B cell (primary cell): ENCODE measurements around the gene FBXO48. TPM values are rescaled to one million over a fixed set of nuclear protein-coding genes. Genes with fewer than 3 reads are reported as not detected.
"Not testable (repeated sequence)": the region's sequence is repeated elsewhere in the genome, so short reads cannot be mapped to it uniquely, and the experiment has no call there.

ENCODE experiments used
- ATAC-seq: fragments of 200-7000 bp; cut with Tn5 transposase; one replicate; pipeline ENCODE4 v1.10.0; 2021; ENCODE audit warnings: low read depth, mild to moderate bottlenecking, moderate number of reproducible peaks, moderate library complexity
- CTCF ChIA-PET: fragments of 350-600 bp; sonication (Branson Sonifier 250); formaldehyde crosslinking; loops from one replicate; lab custom pipeline; 2021; ENCODE audit warnings: antibody characterized with exemption, inconsistent platforms; lab: Charles Lee
- POLR2A ChIA-PET: fragments of 350-600 bp; sonication (Branson Sonifier 250); formaldehyde crosslinking; loops from one replicate; lab custom pipeline; 2021; ENCODE audit warnings: antibody characterized with exemption; lab: Charles Lee
- DNase-seq: peaks from one replicate; pipeline ENCODE4 v3.0.0; 2013
- H2AFZ ChIP-seq: 2 replicates; pipeline ENCODE4 v1.6.1; 2012; ENCODE audit warnings: mild to moderate bottlenecking, low read depth, low read length; ENCODE audit not compliant: insufficient read depth, poor library complexity, severe bottlenecking
- H3K27ac ChIP-seq, 2 donors: 1 replicate in 1 of 2; 2 replicates in 1 of 2; pipeline ENCODE4 v1.5.1; 2012 to 2013; ENCODE audit warnings: low read length in 2 of 2, mild to moderate bottlenecking in 2 of 2, moderate library complexity in 1 of 2
- H3K27me3 ChIP-seq, 4 experiments: fragments of 200-600 bp in 1 of 4; sonication (generic) in 1 of 4; replicated peaks in 1 of 4; 1 replicate in 2 of 4; 2 replicates in 2 of 4; pipeline versions ENCODE4 v1.6.1 to v1.7.0; 2013 to 2016; ENCODE audit warnings: low read length in 3 of 4, mild to moderate bottlenecking in 2 of 4, mixed read lengths in 1 of 4, moderate library complexity in 1 of 4; ENCODE audit not compliant: insufficient read depth in 4 of 4, control insufficient read depth in 3 of 4; ENCODE audit errors: control extremely low read depth in 1 of 4
- H3K36me3 ChIP-seq, 2 experiments: replicated peaks in 1 of 2; 1 replicate in 1 of 2; 2 replicates in 1 of 2; pipeline versions ENCODE4 v1.6.1 to v1.7.1; 2013; ENCODE audit warnings: low read length in 1 of 2; ENCODE audit not compliant: insufficient read depth in 2 of 2, control insufficient read depth in 1 of 2; ENCODE audit errors: control extremely low read depth in 1 of 2, extremely low read depth in 1 of 2
- H3K4me1 ChIP-seq, 2 donors: fragments of 200-600 bp in 1 of 2; sonication (generic) in 1 of 2; 1 replicate in 1 of 2; 2 replicates in 1 of 2; pipeline versions ENCODE4 v1.5.1 to v1.6.1; 2013 to 2017; ENCODE audit warnings: low read length in 2 of 2; ENCODE audit not compliant: control insufficient read depth in 2 of 2, insufficient read depth in 2 of 2
- H3K4me2 ChIP-seq: replicated peaks from 2 replicates; pipeline ENCODE3; 2012; ENCODE audit warnings: mild to moderate bottlenecking, low read depth, low read length; ENCODE audit not compliant: poor library complexity, severe bottlenecking
- H3K4me3 ChIP-seq, 5 experiments: fragments of 200-600 bp in 1 of 5; sonication (generic) in 1 of 5; 1 replicate in 3 of 5; 2 replicates in 2 of 5; pipeline versions ENCODE4 v1.5.1 to v1.7.0; 2011 to 2016; ENCODE audit warnings: low read length in 4 of 5, mild to moderate bottlenecking in 4 of 5, low read depth in 2 of 5, control low read depth in 1 of 5, moderate library complexity in 1 of 5; ENCODE audit not compliant: insufficient read depth in 1 of 5; ENCODE audit errors: control extremely low read depth in 1 of 5, extremely low read depth in 1 of 5
- H3K79me2 ChIP-seq: fragments of 200-600 bp; sonication (generic); one replicate; pipeline ENCODE4 v1.6.0; 2016; ENCODE audit warnings: low read length; ENCODE audit not compliant: control insufficient read depth, insufficient read depth
- H3K9ac ChIP-seq: fragments of 200-600 bp; sonication (generic); 2 replicates; pipeline ENCODE4 v1.6.1; 2017; ENCODE audit warnings: mild to moderate bottlenecking, low read length, moderate library complexity
- H3K9me3 ChIP-seq, 3 donors: one replicate each; pipeline versions ENCODE4 v1.6.1 to v1.7.1; 2013; ENCODE audit warnings: low read length in 2 of 3; ENCODE audit not compliant: control insufficient read depth in 2 of 3, insufficient read depth in 1 of 3; ENCODE audit errors: control extremely low read depth in 1 of 3
- H4K20me1 ChIP-seq: 2 replicates; pipeline ENCODE4 v1.6.0; 2012; ENCODE audit warnings: mild to moderate bottlenecking, low read length; ENCODE audit not compliant: insufficient read depth, control insufficient read depth, poor library complexity, severe bottlenecking
- H3K27ac Mint-ChIP-seq: one replicate; pipeline ENCODE4 v1.8.0; 2021; ENCODE audit warnings: mixed read lengths
- H3K27me3 Mint-ChIP-seq: one replicate; pipeline ENCODE4 v1.8.0; 2021; ENCODE audit warnings: mixed read lengths
- H3K4me1 Mint-ChIP-seq: one replicate; pipeline ENCODE4 v1.8.0; 2021; ENCODE audit warnings: mixed read lengths
- H3K4me3 Mint-ChIP-seq: one replicate; pipeline ENCODE4 v1.8.0; 2021; ENCODE audit warnings: mixed read lengths
- H3K9me3 Mint-ChIP-seq: one replicate; pipeline ENCODE4 v1.8.0; 2022; ENCODE audit warnings: mixed read lengths; ENCODE audit not compliant: insufficient read depth
- EZH2 ChIP-seq: IDR thresholded peaks from 2 replicates; pipeline ENCODE4 v1.6.1; 2012; ENCODE audit warnings: borderline replicate concordance, low read depth, mild to moderate bottlenecking, moderate library complexity, low read length; ENCODE audit not compliant: insufficient read depth, poor library complexity, severe bottlenecking
- WGBS: methylation state at CpG from one replicate; pipeline ENCODE4 v1.1.5; 2013; ENCODE audit warnings: missing lambda C conversion rate; ENCODE audit not compliant: insufficient coverage; 5-methylcytosine and 5-hydroxymethylcytosine counted together
- intact Hi-C: fragments of 100-400 bp; cut with micrococcal nuclease; formaldehyde crosslinking; loops from one replicate; pipeline ENCODE4 v1.10.0; 2022
- polyA plus RNA-seq: library from polyadenylated mRNA; depleted of rRNA; stranded (reverse); fragments of >200 nt; gene quantifications from 2 replicates; pipeline ENCODE4 v1.2.3, GENCODE V29; 2012
- total RNA-seq, 2 donors: library from RNA; stranded (reverse); fragments of 120-200 nt in 1 of 2; gene quantifications; 1 replicate in 1 of 2; 2 replicates in 1 of 2; pipeline versions ENCODE4 v1.2.3 to v1.2.4, GENCODE V29; 2013 to 2022
- TF ChIP-seq, protein P1 (sequence below): fragments of 200-600 bp; IDR thresholded peaks from one replicate; pipeline ENCODE4 v1.8.0; 2022; ENCODE audit warnings: antibody characterized with exemption, mild to moderate bottlenecking

FBXO48 gene
- total and polyA plus RNA-seq, 2 donors (not counting 1 experiment from before 2014, with no cell fraction given): 1.5 to 3.2 TPM

DNA sequence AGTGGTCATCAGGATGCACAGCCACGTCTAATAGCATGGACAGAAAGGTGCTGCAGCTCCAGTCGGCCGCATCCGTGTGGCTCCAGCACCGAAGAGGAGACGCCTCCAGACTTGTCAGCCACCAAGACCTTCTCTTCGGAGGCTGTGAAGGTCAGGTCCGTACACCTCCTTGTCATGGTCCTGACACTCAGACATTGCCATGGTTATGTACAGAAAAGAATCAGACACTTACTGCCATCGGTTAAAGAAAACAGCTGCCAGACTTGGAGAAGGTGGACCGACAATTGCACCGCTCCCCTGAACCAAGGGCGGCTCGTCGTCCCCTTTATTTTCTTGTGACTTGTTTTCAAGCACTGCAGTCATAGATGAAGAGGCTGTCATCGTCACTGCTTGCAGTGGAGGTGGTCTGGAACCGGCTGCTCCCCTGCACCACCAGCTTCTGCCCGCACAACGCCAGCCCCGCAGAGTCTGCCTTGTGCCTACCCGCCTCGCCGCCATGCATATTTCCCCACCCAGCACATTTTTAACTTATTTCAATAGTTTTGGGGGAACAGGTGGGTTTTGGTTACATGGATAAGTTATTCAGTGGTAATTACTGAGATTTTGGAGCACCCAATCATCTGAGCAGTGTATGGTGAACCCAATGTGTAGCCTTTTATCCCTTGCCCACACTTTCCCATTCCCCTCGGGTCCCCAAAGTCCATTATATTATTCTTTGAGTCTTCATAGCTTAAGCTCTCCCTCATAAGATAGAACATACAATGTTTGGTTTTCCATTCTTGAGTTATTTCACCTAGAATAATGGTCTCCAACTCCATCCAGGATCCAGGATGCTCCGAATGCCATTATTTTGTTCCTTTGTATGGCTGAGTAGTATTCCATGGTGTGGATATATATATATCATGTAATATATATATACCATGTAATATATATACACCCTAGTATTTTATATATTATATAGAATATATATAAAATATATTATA, 18.1 kb downstream of the FBXO48 start:
- H4K20me1 ChIP-seq: no peaks in the 10 kb centered on the region
- Mint-ChIP-seq H3K27ac (no peak overlapping the region), H3K27me3 (no peaks in the 10 kb centered on the region), H3K4me3 (no peak overlapping the region), H3K9me3 (peaks cover 4% of the 10 kb centered on the region), H3K4me1 (no peaks in the 10 kb centered on the region)
- POLR2A ChIA-PET: no interaction called here
- H2AFZ ChIP-seq: no peak overlapping the region
- H3K79me2 ChIP-seq: no peaks in the 10 kb centered on the region
- no peaks in the 10 kb centered on the region for H3K4me1 ChIP-seq
- ATAC-seq (peak; percentile 53), DNase-seq (no peak)
- no peak overlapping the region for H3K4me3 ChIP-seq
- no peak overlapping the region for H3K27ac ChIP-seq
- no peaks in the 10 kb centered on the region for H3K27me3 ChIP-seq
- CTCF ChIA-PET: no interaction called here
- peaks cover 0 to 23% (median 0%) of the 10 kb centered on the region in 3 donors for H3K9me3 ChIP-seq
- intact Hi-C loops: no loop called here
- H3K4me2 ChIP-seq: no peak overlapping the region
- no peak overlapping the region for H3K9ac ChIP-seq
- 98% methylated on average over 14 of the region's 24 CpGs for WGBS
- TF ChIP-seq, protein P1, sequence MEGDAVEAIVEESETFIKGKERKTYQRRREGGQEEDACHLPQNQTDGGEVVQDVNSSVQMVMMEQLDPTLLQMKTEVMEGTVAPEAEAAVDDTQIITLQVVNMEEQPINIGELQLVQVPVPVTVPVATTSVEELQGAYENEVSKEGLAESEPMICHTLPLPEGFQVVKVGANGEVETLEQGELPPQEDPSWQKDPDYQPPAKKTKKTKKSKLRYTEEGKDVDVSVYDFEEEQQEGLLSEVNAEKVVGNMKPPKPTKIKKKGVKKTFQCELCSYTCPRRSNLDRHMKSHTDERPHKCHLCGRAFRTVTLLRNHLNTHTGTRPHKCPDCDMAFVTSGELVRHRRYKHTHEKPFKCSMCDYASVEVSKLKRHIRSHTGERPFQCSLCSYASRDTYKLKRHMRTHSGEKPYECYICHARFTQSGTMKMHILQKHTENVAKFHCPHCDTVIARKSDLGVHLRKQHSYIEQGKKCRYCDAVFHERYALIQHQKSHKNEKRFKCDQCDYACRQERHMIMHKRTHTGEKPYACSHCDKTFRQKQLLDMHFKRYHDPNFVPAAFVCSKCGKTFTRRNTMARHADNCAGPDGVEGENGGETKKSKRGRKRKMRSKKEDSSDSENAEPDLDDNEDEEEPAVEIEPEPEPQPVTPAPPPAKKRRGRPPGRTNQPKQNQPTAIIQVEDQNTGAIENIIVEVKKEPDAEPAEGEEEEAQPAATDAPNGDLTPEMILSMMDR: no peak
- no peak for TF ChIP-seq EZH2
- no peaks in the 10 kb centered on the region for H3K36me3 ChIP-seq

DNA sequence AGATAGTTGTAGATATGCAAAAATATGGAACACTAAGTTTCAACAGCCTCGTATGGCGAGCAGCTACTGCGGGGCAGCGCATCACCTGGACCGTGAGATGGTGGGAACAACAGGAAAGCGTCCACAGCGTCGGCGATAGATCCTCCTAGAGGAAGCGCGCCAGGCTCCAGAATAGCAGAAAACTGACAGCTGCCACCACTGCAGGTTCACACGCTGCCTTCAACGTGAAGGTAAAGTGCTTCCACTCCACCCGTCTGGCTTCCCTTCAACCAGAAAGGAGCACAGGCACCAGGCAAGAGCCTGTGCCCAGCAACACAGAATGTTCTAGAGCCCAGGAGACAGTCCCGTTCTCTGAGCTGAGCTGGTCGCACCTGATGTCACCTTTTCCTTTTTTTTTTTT, 20.0 kb downstream of the FBXO48 start:
- intact Hi-C loops: no loop called here
- H4K20me1 ChIP-seq: no peaks in the 10 kb centered on the region
- ATAC-seq (no peak), DNase-seq (no peak)
- no peak overlapping the region for H3K4me2 ChIP-seq
- no peaks in the 10 kb centered on the region for H3K79me2 ChIP-seq
- ChIA-PET CTCF (no interaction called here), POLR2A (interaction anchor here (0.6 kb wide), 2 partner anchors 291 to 355 kb away, joined by 4 to 8 read pairs; no protein-coding TSS in a partner anchor)
- H2AFZ ChIP-seq: no peak overlapping the region
- 92% methylated on average over 16 of the region's 16 CpGs for WGBS
- Mint-ChIP-seq H3K9me3 (peaks cover 4% of the 10 kb centered on the region), H3K4me1 (no peaks in the 10 kb centered on the region), H3K4me3 (no peak overlapping the region), H3K27ac (no peak overlapping the region), H3K27me3 (no peaks in the 10 kb centered on the region)
- H3K27me3 ChIP-seq: no peaks in the 10 kb centered on the region
- no peak overlapping the region for H3K4me3 ChIP-seq
- peaks cover 0 to 23% (median 0%) of the 10 kb centered on the region in 3 donors for H3K9me3 ChIP-seq
- H3K27ac ChIP-seq: no peak overlapping the region
- no peaks in the 10 kb centered on the region for H3K4me1 ChIP-seq
- H3K9ac ChIP-seq: no peak overlapping the region
- TF ChIP-seq, protein P1: no peak
- TF ChIP-seq EZH2: no peak
- no peaks in the 10 kb centered on the region for H3K36me3 ChIP-seq

GRCh38 chr2:68446425-68446824, 20.7 kb downstream of the FBXO48 start:
- H2AFZ ChIP-seq, H3K79me2 ChIP-seq, DNase-seq, H3K4me3 Mint-ChIP-seq, H3K27me3 Mint-ChIP-seq, H4K20me1 ChIP-seq, H3K4me3 ChIP-seq, H3K27ac Mint-ChIP-seq, H3K4me1 Mint-ChIP-seq, intact Hi-C loops, CTCF ChIA-PET, H3K9ac ChIP-seq, ATAC-seq, H3K27me3 ChIP-seq, H3K9me3 Mint-ChIP-seq, H3K36me3 ChIP-seq, H3K4me2 ChIP-seq, H3K27ac ChIP-seq, H3K4me1 ChIP-seq: not testable (repeated sequence)
- peaks cover 0 to 23% (median 0%) of the 10 kb centered on the region in 3 donors for H3K9me3 ChIP-seq
- WGBS: no CpG with 5 or more reads among the region's 3 CpGs
- POLR2A ChIA-PET: interaction anchor here (0.6 kb wide), 1 partner anchor 356 kb away, joined by 8 read pairs; no protein-coding TSS in a partner anchor
